Muscle of leg (tissue), 11 donors: ENCODE results near the gene COA5. TPM values are rescaled to one million over a fixed set of nuclear protein-coding genes. Genes with fewer than 3 reads are reported as not detected.

ENCODE experiments used
- DNase-seq: peaks from one replicate; pipeline ENCODE4 v3.0.0; 2013
- H3K27ac ChIP-seq: one replicate; pipeline ENCODE4 v1.5.1; 2013; ENCODE audit warnings: mild to moderate bottlenecking, low read length, control low read depth
- H3K27me3 ChIP-seq: one replicate; pipeline ENCODE4 v1.6.1; 2013; ENCODE audit warnings: low read length; ENCODE audit not compliant: control insufficient read depth, insufficient read depth
- H3K36me3 ChIP-seq: one replicate; pipeline ENCODE4 v1.6.1; 2013; ENCODE audit warnings: low read length; ENCODE audit not compliant: control insufficient read depth, insufficient read depth
- H3K4me1 ChIP-seq: one replicate; pipeline ENCODE4 v1.6.1; 2013; ENCODE audit warnings: low read length; ENCODE audit not compliant: control insufficient read depth, insufficient read depth
- H3K4me3 ChIP-seq: one replicate; pipeline ENCODE4 v1.5.1; 2013; ENCODE audit warnings: low read length, control low read depth
- H3K9me3 ChIP-seq: replicated peaks from 2 replicates; pipeline ENCODE4 v1.6.1; 2013; ENCODE audit warnings: low read depth, low read length; ENCODE audit not compliant: control insufficient read depth
- WGBS: methylation state at CpG from one replicate; pipeline ENCODE4 v1.1.5; 2013; ENCODE audit warnings: missing lambda C conversion rate; ENCODE audit not compliant: insufficient coverage; 5-methylcytosine and 5-hydroxymethylcytosine counted together
- polyA plus RNA-seq, 8 donors: library from polyadenylated mRNA; unstranded; fragments of 120-200 nt; gene quantifications; one replicate each; pipeline versions ENCODE4 v1.2.1 to v1.2.3, GENCODE V29; 2013; ENCODE audit warnings: inconsistent platforms in 1 of 8, low replicate concordance in 1 of 8; ENCODE audit not compliant: insufficient read length in 8 of 8, insufficient read depth in 1 of 8
- total RNA-seq: library from RNA; stranded (reverse); fragments of 120-200 nt; gene quantifications from one replicate; pipeline ENCODE4 v1.2.4, GENCODE V29; 2013

Gene COA5
- total and polyA plus RNA-seq, 9 donors = 38.0 to 47.0 (median 42.9) TPM

DNA sequence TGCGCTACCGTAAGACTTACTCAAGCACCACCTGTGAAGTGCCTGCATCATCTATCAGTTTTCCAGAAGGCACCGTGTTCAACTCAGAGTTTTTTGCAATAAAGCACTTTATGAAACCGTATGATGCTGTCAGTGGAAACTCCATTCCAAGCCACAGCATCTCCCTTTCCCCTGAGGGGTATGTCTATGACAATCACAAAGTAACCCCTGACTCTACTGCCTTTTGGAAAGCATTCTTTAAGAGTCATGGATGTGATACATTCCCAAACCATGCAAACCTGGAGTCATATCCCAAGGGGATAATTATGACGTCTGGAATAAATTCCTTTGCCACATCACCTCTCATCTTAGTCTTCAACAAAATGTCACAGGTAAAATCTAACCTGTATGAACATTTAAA, 39.3 kb upstream of the COA5 start:
- WGBS = 93% methylated on average over 3 of the region's 5 CpGs
- no peak overlapping the region for H3K4me3 ChIP-seq
- no peak for DNase-seq
- H3K9me3 ChIP-seq = no peaks in the 10 kb centered on the region
- H3K4me1 ChIP-seq = no peaks in the 10 kb centered on the region
- H3K27ac ChIP-seq = no peak overlapping the region
- H3K36me3 ChIP-seq = no peaks in the 10 kb centered on the region
- no peaks in the 10 kb centered on the region for H3K27me3 ChIP-seq

DNA sequence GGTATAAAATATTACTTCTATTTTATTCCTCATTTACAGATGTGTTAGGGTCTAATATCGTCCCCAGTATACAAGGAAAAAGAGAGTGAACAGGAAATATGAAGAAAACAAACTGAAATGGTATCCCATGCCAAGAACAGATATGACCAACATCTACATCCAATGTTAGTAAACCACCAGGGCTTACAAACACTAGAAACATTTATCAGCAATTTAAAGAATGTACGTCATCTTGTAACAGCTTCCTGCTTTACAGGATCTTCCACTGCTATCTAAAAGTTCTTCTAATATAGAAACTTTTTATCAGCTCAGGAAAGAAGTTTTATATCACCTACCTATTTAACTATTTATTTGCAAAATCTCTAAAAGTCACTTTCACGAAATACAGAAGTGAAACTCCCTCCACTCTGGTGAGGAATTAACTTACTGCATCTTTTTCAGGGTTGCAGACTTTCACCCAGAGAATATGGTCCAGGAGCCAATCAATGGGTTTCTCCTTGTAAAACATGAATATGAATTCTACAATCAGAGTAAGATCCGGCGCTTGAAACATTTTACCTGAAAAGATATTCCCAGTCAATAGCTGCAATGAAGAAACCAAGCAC, 35.3 kb upstream of the COA5 start:
- Histone ChIP-seq H3K36me3 (no peaks in the 10 kb centered on the region), H3K9me3 (no peaks in the 10 kb centered on the region), H3K27ac (no peak overlapping the region), H3K4me3 (no peak overlapping the region), H3K4me1 (no peaks in the 10 kb centered on the region), H3K27me3 (no peaks in the 10 kb centered on the region)
- DNase-seq = no peak
- WGBS = 80% methylated on average over 2 of the region's 5 CpGs

DNA sequence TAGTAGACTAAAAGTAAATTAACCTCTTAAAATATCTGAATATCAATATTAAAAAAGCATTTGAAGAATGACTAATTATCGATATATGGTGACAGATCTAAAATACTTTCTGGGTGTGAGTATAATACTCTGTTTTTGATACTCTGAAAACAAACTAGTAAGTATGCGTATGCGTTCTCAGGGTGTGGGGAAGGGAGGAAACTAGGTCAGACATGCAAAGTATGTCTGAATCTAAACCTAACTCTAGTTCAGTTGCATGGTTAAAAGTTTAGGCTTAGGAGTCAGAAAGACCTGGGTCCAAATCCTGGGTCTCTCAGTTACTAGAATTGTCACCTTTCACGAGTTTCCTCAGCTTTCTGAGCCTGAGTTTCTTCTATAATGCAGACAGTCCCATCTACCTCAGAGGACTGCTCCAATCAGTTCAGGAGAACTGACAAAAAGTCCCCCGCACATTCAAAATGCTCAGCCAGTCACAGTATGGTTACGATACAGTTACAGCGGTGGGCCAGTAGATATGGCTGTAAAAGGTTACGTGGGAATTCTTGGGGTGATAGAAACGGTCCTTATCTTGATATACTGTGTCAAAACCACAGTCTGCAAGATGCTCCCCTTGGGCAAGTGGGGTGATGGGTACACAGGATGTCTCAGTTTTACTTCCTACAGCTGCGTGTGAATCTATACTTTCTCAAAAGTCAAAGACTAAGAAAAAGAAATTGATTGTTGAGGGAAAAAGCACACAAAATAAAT, 29.3 kb upstream of the COA5 start:
- WGBS = 81% methylated on average over 8 of the region's 10 CpGs
- Histone ChIP-seq H3K27ac (no peak overlapping the region), H3K27me3 (no peaks in the 10 kb centered on the region), H3K36me3 (no peaks in the 10 kb centered on the region), H3K4me3 (no peak overlapping the region), H3K9me3 (no peaks in the 10 kb centered on the region), H3K4me1 (no peaks in the 10 kb centered on the region)
- no peak for DNase-seq

DNA sequence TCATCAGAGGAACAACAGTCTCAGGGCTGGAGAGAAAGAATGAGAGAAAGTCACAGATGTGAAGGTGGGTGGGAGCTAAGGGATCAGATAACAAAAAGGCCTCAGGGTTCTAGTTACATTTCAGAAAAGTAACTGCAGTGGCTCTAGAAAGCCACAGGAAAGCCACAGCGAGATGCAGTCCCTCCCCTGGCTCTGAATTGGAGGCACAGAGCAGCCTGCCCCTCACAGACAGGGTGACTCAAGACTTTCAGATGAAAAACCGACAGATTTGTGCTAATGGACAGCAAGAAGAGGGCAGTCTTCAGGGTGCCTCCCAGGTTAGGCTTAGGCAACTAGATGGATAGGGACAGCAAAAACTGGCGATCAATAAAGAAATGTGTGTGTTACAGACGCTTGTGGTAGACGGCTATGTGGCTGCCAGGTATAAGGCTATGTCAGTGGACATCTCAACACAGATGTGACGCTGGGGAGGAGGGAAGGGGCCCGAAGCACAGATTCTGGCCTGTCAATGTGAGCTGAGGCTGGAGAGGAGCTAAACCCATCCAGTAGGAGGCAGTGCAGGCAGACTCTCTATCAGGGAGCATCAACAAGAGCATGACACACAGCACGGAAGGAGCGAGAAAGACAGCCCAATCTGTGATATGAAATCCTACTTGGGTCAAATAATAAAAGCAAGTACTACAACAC, 26.2 kb upstream of the COA5 start:
- no peak for DNase-seq
- H3K4me1 ChIP-seq = no peaks in the 10 kb centered on the region
- no peak overlapping the region for H3K4me3 ChIP-seq
- H3K36me3 ChIP-seq = no peaks in the 10 kb centered on the region
- no peaks in the 10 kb centered on the region for H3K27me3 ChIP-seq
- no peaks in the 10 kb centered on the region for H3K9me3 ChIP-seq
- WGBS = 50% methylated on average over 7 of the region's 9 CpGs
- no peak overlapping the region for H3K27ac ChIP-seq

DNA sequence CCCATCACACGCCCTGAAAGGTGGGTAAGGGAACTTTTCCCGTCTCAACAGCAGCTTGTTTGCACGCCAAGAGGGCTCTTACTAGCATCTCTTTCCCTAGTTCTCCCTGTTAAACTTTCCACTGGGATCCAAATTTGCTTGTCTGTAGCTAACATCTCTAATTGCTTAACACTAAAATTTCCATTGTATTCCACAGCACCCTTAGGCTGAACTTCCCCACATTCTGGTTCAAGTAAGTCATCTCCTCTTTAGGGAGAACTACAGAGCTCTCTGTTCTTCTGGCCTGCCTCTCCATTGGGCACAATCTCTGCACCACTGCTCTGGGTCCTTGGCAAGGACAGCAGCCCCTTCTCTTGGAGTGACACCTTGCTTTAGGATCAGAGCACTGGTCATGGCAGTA, 24.0 kb upstream of the COA5 start:
- H3K27me3 ChIP-seq = no peaks in the 10 kb centered on the region
- DNase-seq = no peak
- H3K36me3 ChIP-seq = no peaks in the 10 kb centered on the region
- 75% methylated on average over 3 of the region's 3 CpGs for WGBS
- no peaks in the 10 kb centered on the region for H3K9me3 ChIP-seq
- H3K4me1 ChIP-seq = no peaks in the 10 kb centered on the region
- no peak overlapping the region for H3K4me3 ChIP-seq
- no peak overlapping the region for H3K27ac ChIP-seq

DNA sequence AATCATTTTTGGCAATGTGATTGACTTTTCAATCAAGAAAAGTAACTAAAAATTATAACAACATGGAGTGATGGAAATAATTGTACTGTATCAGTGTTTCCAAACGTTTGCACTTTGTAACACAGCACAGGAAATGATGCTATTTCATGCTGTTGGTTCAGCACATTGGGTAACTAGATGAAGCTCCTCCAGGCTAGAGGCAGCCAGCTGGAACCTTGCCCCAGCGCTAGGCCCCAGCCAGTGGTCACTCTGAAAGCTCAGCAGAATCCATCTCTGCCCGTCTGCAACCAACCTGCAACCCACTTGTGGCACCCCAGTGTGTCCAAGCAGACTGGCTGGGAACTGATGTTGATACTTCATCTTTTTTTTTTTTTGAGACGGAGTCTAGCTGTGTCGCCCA, 15.3 kb upstream of the COA5 start:
- H3K4me1 ChIP-seq = no peaks in the 10 kb centered on the region
- no peak overlapping the region for H3K27ac ChIP-seq
- 44% methylated on average over 3 of the region's 5 CpGs for WGBS

DNA sequence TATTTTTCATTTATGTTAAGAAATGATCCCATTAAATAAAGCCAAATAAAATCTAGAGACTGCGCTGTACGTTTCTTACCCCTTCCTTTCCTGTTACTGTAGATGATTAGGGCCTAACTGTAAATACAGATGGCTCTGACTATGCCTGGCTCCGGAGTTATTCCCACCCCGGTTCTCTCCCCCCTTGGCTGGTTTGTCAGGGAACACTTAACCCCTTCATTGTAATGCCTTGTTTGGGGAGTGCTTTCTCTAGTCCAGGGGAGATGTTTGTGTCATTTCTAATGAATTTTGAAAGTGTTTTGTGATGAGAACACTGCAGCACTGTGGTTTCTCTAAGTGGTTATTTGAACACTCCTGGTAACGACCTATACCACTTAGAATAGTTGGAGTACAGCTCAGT, 8.8 kb upstream of the COA5 start:
- H3K9me3 ChIP-seq = no peaks in the 10 kb centered on the region
- no peaks in the 10 kb centered on the region for H3K4me1 ChIP-seq
- no peaks in the 10 kb centered on the region for H3K27me3 ChIP-seq
- WGBS = no CpG with 5 or more reads among the region's 5 CpGs
- no peak overlapping the region for H3K27ac ChIP-seq
- no peak overlapping the region for H3K4me3 ChIP-seq
- no peak for DNase-seq
- peaks cover 37% of the 10 kb centered on the region for H3K36me3 ChIP-seq

More for the DNA sequence above, 15.3 kb upstream of the COA5 start:
- no peaks in the 10 kb centered on the region for H3K27me3 ChIP-seq
- no peak overlapping the region for H3K4me3 ChIP-seq
- peak; percentile 33 for DNase-seq
- no peaks in the 10 kb centered on the region for H3K9me3 ChIP-seq
- peaks cover 5% of the 10 kb centered on the region for H3K36me3 ChIP-seq

DNA sequence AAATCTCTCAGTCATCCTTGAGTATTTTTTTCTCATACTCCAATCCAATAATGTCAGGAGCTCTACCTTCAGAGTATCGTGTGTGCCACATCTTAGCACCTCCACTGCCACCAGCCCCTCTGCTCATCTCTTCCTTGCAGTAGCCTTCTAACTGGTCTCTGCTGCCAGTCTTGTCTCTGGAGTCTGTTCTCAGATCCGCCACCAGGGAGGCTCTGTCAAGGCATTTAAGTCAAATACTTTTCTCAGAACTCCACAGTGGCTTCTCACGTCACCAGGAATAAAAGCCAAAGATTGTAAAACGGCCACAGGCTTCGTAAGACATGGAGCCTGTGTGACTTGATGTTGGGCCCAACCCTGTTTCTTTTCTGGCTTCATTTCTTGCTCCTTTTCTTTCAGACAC, 7.2 kb upstream of the COA5 start:
- H3K27ac ChIP-seq = no peak overlapping the region
- no peaks in the 10 kb centered on the region for H3K9me3 ChIP-seq
- 78% methylated on average over 5 of the region's 5 CpGs for WGBS
- H3K27me3 ChIP-seq = no peaks in the 10 kb centered on the region
- peaks cover under 1% of the 10 kb centered on the region for H3K4me1 ChIP-seq
- no peak overlapping the region for H3K4me3 ChIP-seq
- H3K36me3 ChIP-seq = peaks cover 46% of the 10 kb centered on the region
- DNase-seq = no peak

DNA sequence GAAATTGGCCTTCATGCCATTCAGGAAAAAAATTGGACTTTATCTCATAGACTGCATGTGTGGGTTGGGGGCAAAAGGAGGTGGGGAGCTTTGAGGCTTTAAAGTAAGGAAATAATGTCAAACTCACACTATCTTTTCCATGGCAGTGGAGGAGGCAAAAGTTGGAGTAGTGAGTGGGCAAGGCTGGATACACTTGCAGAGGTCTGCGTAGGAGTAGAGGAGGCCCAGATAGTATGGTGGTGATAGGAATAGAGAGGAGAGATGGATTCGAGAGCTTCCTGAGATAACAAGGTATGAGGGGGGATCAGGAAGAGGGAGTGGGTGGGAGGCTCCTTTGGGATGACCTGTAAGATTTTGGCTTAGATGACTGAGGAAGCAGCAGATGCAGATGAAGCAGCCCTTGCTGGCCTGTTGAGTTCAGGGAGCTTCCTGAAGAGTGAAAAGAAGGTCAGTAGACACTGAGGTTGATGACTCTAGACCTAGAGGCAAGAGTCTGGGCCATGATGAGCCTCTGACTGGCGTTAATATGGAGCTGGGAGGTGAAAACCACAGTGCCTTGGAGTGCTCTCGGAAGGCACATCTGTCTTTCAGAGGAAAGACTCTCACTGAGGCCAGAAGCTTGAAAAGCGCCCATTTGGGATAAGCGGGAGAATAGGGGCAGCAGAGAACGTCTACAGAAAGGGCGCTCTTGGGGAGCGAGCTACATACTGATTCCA, 5.9 kb upstream of the COA5 start:
- WGBS = 93% methylated on average over 8 of the region's 9 CpGs
- Histone ChIP-seq H3K27me3 (no peaks in the 10 kb centered on the region), H3K9me3 (no peaks in the 10 kb centered on the region), H3K36me3 (peaks cover 49% of the 10 kb centered on the region), H3K4me1 (peaks cover 11% of the 10 kb centered on the region), H3K4me3 (no peak overlapping the region), H3K27ac (no peak overlapping the region)
- DNase-seq = no peak
